ENCODE data around the gene CDH13.

Gene CDH13

GRCh38 chr16:83813823-83814658, 1187.3 kb downstream of the CDH13 start:
- no peak for TF ChIP-seq EZH2phosphoT487 (IDR thresholded peaks at IDR 0.05; ENCODE audit: low read length)
- TF ChIP-seq CTCF (IDR thresholded peaks at IDR 0.05; ENCODE audit: low read length) = no peak
- no peak for TF ChIP-seq EZH2 (optimal IDR thresholded peaks at IDR 0.05; ENCODE audit: low read depth, low read length)
- H3K36me3 ChIP-seq (replicated peaks; ENCODE audit: insufficient read depth, low read length) = no peaks in the 10 kb centered on the region
- H3K4me2 ChIP-seq (ENCODE audit: low read depth, low read length) = peak overlapping the region; percentile 24; the same call in 1 of the 2 replicates
- H3K79me2 ChIP-seq (ENCODE audit: low read length) = peaks cover 2% of the 10 kb centered on the region
- no peaks in the 10 kb centered on the region for H4K20me1 ChIP-seq (ENCODE audit: insufficient read depth, low read length)
- H3K27me3 ChIP-seq (replicated peaks; ENCODE audit: insufficient read depth, low read length) = peaks cover 25% of the 10 kb centered on the region
- H3K9me3 ChIP-seq (replicated peaks; ENCODE audit: insufficient read depth, low read length) = no peaks in the 10 kb centered on the region
- no peak overlapping the region for H3K4me3 ChIP-seq (ENCODE audit: low read length)
- peak overlapping the region; percentile 32; the same call in 1 of the 2 replicates for H3K27ac ChIP-seq (ENCODE audit: low read length)
- H3K4me1 ChIP-seq (ENCODE audit: low read length) = peaks cover 17% of the 10 kb centered on the region; the same call in 1 of the 2 replicates
- no peak overlapping the region for H3K9ac ChIP-seq (ENCODE audit: low read length)
- peak; percentile 88 for DNase-seq
- no peaks in the 10 kb centered on the region for H3K9me2 ChIP-seq (replicated peaks; ENCODE audit: insufficient read depth, low read length)
- H2AFZ ChIP-seq (ENCODE audit: low read length) = no peak overlapping the region
- H3F3A ChIP-seq (ENCODE audit: insufficient read depth, low read length) = peaks cover 12% of the 10 kb centered on the region

- Histone ChIP-seq H3K36me3 (replicated peaks; ENCODE audit: insufficient read depth, low read length) (no peaks in the 10 kb centered on the region), H3K9me2 (replicated peaks; ENCODE audit: insufficient read depth, low read length) (no peaks in the 10 kb centered on the region), H3K4me3 (ENCODE audit: low read length) (no peak overlapping the region), H2AFZ (ENCODE audit: low read length) (no peak overlapping the region), H3F3A (ENCODE audit: insufficient read depth, low read length) (peaks cover 12% of the 10 kb centered on the region), H3K4me1 (ENCODE audit: low read length) (peaks cover 17% of the 10 kb centered on the region; the same call in 1 of the 2 replicates), H3K27ac (ENCODE audit: low read length) (no peak overlapping the region), H3K4me2 (ENCODE audit: low read depth, low read length) (no peak overlapping the region), H3K9ac (ENCODE audit: low read length) (no peak overlapping the region), H4K20me1 (ENCODE audit: insufficient read depth, low read length) (no peaks in the 10 kb centered on the region), H3K79me2 (ENCODE audit: low read length) (no peaks in the 10 kb centered on the region), H3K9me3 (replicated peaks; ENCODE audit: insufficient read depth, low read length) (no peaks in the 10 kb centered on the region), H3K27me3 (replicated peaks; ENCODE audit: insufficient read depth, low read length) (peaks cover 25% of the 10 kb centered on the region)
- DNase-seq = no peak
- TF ChIP-seq EZH2phosphoT487 (IDR thresholded peaks at IDR 0.05; ENCODE audit: low read length) (no peak), EZH2 (optimal IDR thresholded peaks at IDR 0.05; ENCODE audit: low read depth, low read length) (no peak), CTCF (IDR thresholded peaks at IDR 0.05; ENCODE audit: low read length) (no peak)
Measured at GRCh38 chr16:83814659-83814985, 1187.9 kb downstream of the CDH13 start.

GRCh38 chr16:83817022-83817421, 1190.3 kb downstream of the CDH13 start:
- DNase-seq = no peak
- H3K9ac ChIP-seq (ENCODE audit: low read length) = no peak overlapping the region
- H3K9me3 ChIP-seq (replicated peaks; ENCODE audit: insufficient read depth, low read length) = no peaks in the 10 kb centered on the region

More at GRCh38 chr16:83817022-83817421, 1190.3 kb downstream of the CDH13 start:
- H3K4me2 ChIP-seq (ENCODE audit: low read depth, low read length) = no peak overlapping the region
- H3K4me3 ChIP-seq (ENCODE audit: low read length) = no peak overlapping the region
- no peaks in the 10 kb centered on the region for H3K79me2 ChIP-seq (ENCODE audit: low read length)
- no peak for TF ChIP-seq EZH2 (optimal IDR thresholded peaks at IDR 0.05; ENCODE audit: low read depth, low read length)
- no peak for TF ChIP-seq CTCF (IDR thresholded peaks at IDR 0.05; ENCODE audit: low read length)
- TF ChIP-seq EZH2phosphoT487 (IDR thresholded peaks at IDR 0.05; ENCODE audit: low read length) = no peak
- no peaks in the 10 kb centered on the region for H3K36me3 ChIP-seq (replicated peaks; ENCODE audit: insufficient read depth, low read length)
- peaks cover 12% of the 10 kb centered on the region for H3F3A ChIP-seq (ENCODE audit: insufficient read depth, low read length)
- H4K20me1 ChIP-seq (ENCODE audit: insufficient read depth, low read length) = no peaks in the 10 kb centered on the region
- H2AFZ ChIP-seq (ENCODE audit: low read length) = no peak overlapping the region
- H3K9me2 ChIP-seq (replicated peaks; ENCODE audit: insufficient read depth, low read length) = no peaks in the 10 kb centered on the region
- H3K27me3 ChIP-seq (replicated peaks; ENCODE audit: insufficient read depth, low read length) = peaks cover 25% of the 10 kb centered on the region
- no peak overlapping the region for H3K27ac ChIP-seq (ENCODE audit: low read length)
- peaks cover 17% of the 10 kb centered on the region; the same call in 1 of the 2 replicates for H3K4me1 ChIP-seq (ENCODE audit: low read length)
